MCF 10A (cell line): ENCODE measurements around the gene ZNF407. TPM values are rescaled to one million over a fixed set of nuclear protein-coding genes. Genes with fewer than 3 reads are reported as not detected.

Experiments
- BruUV-seq: library from RNA; stranded (reverse); fragments of 400-500 nt; replicated peaks from 2 replicates; lab custom pipeline; 2021; lab: Mats Ljungman, UMichigan
- CTCF ChIA-PET: fragments of 300-600 bp; sonication (Branson Sonifier 250); formaldehyde crosslinking; extraction: SDS; loops from one replicate; lab custom pipeline; 2021; ENCODE audit warnings: antibody characterized with exemption, inconsistent platforms; lab: Yijun Ruan, JAX
- POLR2A ChIA-PET: fragments of 300-600, 350-650 bp; sonication (Branson Sonifier 250); formaldehyde crosslinking; extraction: SDS; loops from one replicate; lab custom pipeline; 2020; ENCODE audit warnings: antibody characterized with exemption, inconsistent platforms; lab: Yijun Ruan, JAX
- DNase-seq: peaks from one replicate; pipeline ENCODE4 v3.0.0-alpha.2; 2018; ENCODE audit not compliant: unreplicated experiment
- H3K27ac Mint-ChIP-seq: one replicate; pipeline ENCODE4 v1.8.0; 2022; ENCODE audit warnings: mild to moderate bottlenecking, low read depth, mixed read lengths; ENCODE audit not compliant: unreplicated experiment
- H3K27me3 Mint-ChIP-seq: one replicate; pipeline ENCODE4 v1.8.0; 2022; ENCODE audit warnings: mixed read lengths; ENCODE audit not compliant: insufficient read depth, unreplicated experiment
- H3K36me3 Mint-ChIP-seq: one replicate; pipeline ENCODE4 v1.8.0; 2022; ENCODE audit warnings: mild to moderate bottlenecking, moderate library complexity, mixed read lengths; ENCODE audit not compliant: insufficient read depth, unreplicated experiment
- H3K4me1 Mint-ChIP-seq: one replicate; pipeline ENCODE4 v1.8.0; 2022; ENCODE audit warnings: mixed read lengths; ENCODE audit not compliant: insufficient read depth, unreplicated experiment
- H3K4me3 Mint-ChIP-seq: one replicate; pipeline ENCODE4 v1.8.0; 2022; ENCODE audit warnings: mild to moderate bottlenecking, moderate library complexity, mixed read lengths; ENCODE audit not compliant: unreplicated experiment
- H3K9me3 Mint-ChIP-seq: one replicate; pipeline ENCODE4 v1.8.0; 2022; ENCODE audit warnings: mixed read lengths; ENCODE audit not compliant: unreplicated experiment
- intact Hi-C: fragments of 100-400 bp; cut with micrococcal nuclease; formaldehyde crosslinking; loops from 2 replicates; pipeline ENCODE4 v1.14.1; 2022
- total RNA-seq: library from RNA; stranded (reverse); gene quantifications from 2 replicates; pipeline ENCODE4 v1.2.3, GENCODE V29; 2022
- TF ChIP-seq, protein P1 (sequence below): fragments of 200-600 bp; IDR thresholded peaks from one replicate; pipeline ENCODE4 v1.8.0; 2022; ENCODE audit warnings: antibody characterized with exemption, mild to moderate bottlenecking; ENCODE audit not compliant: unreplicated experiment

Gene ZNF407
- total RNA-seq, 1 experiment from 2014 or later: 9.5 TPM

DNA sequence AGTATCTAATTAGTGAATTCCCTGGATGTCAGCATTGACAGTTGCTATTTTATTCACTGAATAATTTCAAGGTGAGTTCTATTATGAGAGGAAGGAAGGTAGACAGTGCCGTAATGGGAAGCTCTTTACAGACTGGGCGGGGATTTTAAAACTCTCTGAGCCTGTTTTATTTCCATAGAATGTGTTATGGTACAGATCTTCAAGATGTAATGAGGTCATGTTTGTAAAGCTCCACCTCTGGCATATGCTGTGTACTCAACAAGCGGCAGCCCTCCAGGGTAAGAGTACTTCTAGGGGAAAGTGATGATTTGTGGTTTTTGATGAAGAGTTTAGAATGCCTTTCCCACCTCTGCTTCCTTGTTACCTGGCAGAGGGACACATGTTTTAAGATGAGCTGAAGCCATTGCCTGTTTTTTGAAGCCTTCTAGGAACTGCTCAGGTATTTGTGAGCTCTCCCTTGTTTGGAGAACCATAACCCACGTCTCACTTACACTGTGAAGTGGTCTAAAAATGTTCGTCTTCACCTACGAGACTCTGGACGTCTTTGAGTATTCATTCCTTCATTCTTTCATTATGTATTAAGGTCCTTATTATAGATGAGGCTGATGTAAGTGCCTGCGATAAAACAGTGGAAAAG is 360.0 kb downstream of the ZNF407 start:
- Mint-ChIP-seq H3K36me3 (no peaks in the 10 kb centered on the region), H3K4me1 (no peaks in the 10 kb centered on the region), H3K4me3 (no peak overlapping the region), H3K27me3 (no peaks in the 10 kb centered on the region), H3K27ac (no peak overlapping the region), H3K9me3 (no peaks in the 10 kb centered on the region)
- BruUV-seq: no TSS peak
- POLR2A ChIA-PET: interaction anchor here (0.6 kb wide), 1 partner anchor 1367 kb away, joined by 3 read pairs; no protein-coding TSS in a partner anchor
- intact Hi-C loops: no loop called here
- CTCF ChIA-PET: no interaction called here
- TF ChIP-seq, protein P1, sequence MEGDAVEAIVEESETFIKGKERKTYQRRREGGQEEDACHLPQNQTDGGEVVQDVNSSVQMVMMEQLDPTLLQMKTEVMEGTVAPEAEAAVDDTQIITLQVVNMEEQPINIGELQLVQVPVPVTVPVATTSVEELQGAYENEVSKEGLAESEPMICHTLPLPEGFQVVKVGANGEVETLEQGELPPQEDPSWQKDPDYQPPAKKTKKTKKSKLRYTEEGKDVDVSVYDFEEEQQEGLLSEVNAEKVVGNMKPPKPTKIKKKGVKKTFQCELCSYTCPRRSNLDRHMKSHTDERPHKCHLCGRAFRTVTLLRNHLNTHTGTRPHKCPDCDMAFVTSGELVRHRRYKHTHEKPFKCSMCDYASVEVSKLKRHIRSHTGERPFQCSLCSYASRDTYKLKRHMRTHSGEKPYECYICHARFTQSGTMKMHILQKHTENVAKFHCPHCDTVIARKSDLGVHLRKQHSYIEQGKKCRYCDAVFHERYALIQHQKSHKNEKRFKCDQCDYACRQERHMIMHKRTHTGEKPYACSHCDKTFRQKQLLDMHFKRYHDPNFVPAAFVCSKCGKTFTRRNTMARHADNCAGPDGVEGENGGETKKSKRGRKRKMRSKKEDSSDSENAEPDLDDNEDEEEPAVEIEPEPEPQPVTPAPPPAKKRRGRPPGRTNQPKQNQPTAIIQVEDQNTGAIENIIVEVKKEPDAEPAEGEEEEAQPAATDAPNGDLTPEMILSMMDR: no peak
- no peak for DNase-seq

DNA sequence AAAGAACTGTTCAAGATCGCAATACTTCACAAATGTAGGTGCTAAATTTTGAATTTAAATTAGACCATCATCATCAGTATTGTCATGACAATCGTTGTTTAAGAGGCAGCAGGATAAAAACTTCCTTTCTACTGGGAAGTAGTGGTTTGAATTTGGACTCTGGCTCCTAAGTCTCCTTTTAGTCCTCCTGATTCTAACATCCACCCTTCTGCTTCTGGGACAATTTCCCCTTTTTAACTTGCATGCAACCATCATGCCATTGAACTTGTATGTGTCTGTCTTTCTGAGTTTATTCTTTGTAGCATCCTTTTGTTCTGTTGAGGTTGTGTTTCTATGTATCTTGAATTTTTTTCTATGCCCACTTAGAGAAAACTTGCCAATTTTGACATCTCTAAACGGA is 361.5 kb downstream of the ZNF407 start:
- Mint-ChIP-seq H3K27me3 (no peaks in the 10 kb centered on the region), H3K36me3 (no peaks in the 10 kb centered on the region), H3K4me1 (no peaks in the 10 kb centered on the region), H3K4me3 (no peak overlapping the region), H3K9me3 (no peaks in the 10 kb centered on the region), H3K27ac (no peak overlapping the region)
- TF ChIP-seq, protein P1: no peak
- DNase-seq: no peak
- POLR2A ChIA-PET: no interaction called here
- CTCF ChIA-PET: no interaction called here
- BruUV-seq: no TSS peak
- intact Hi-C loops: no loop called here

DNA sequence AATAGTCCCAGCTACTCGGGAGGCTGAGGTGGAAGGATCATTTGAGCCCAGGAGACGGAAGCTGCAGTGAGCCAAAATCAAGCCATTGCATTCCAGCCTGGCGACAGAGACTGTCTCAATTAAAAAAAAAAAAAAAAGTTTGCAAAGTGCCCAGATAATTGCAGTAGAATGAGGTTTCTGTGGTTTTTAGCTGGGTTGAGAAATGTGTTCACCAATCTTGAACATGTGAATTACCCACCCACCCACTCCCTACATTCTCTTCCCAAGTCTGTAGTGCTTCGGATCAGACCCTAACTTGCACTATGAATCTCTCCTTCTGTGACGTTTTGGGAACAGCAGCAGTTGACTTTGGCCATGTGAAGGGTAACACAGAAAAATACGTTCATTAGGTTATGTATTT is 363.9 kb downstream of the ZNF407 start:
- no peak overlapping the region for H3K27ac Mint-ChIP-seq
- H3K4me1 Mint-ChIP-seq: no peaks in the 10 kb centered on the region
- intact Hi-C loops: no loop called here
- H3K27me3 Mint-ChIP-seq: no peaks in the 10 kb centered on the region
- no peak for DNase-seq
- TF ChIP-seq, protein P1: no peak
- H3K9me3 Mint-ChIP-seq: no peaks in the 10 kb centered on the region
- no peak overlapping the region for H3K4me3 Mint-ChIP-seq
- no peaks in the 10 kb centered on the region for H3K36me3 Mint-ChIP-seq
- ChIA-PET POLR2A (no interaction called here), CTCF (interaction anchor here (0.6 kb wide), 1 partner anchor 10 kb away, joined by 3 read pairs; no protein-coding TSS in a partner anchor)
- no TSS peak for BruUV-seq

DNA sequence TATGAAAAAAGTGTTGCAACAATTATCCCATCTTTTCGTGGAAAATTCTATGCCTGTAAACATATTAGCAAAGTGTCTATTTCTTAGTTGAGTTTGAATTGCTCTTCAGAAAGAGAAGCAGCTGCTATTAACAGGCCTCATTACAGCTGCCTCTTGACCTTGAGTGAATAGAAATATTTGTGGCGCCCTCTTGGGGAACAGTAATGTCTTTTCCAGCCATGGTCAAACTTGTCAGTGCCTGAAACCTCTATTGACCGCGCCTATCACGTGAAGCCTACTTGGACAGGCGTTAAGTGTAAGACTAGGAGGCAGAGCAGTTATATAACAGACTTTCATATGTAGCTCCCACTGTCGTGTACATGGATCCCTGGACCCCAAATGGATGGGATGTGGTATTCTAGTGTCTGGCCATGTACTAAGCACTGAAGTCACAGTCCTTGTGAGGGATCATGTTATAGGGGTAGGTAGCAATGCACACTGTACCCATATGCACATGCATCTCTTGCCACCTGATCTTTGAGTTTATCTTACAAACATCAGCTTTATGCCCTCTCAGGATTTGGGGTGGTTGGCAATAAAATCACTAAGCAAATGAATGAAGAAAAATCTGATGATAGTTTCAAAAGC is 366.3 kb downstream of the ZNF407 start:
- Mint-ChIP-seq H3K4me1 (no peaks in the 10 kb centered on the region), H3K9me3 (peaks cover 5% of the 10 kb centered on the region), H3K4me3 (no peak overlapping the region), H3K36me3 (peaks cover 7% of the 10 kb centered on the region), H3K27me3 (no peaks in the 10 kb centered on the region), H3K27ac (no peak overlapping the region)
- intact Hi-C loops: loop anchor here (1.0 to 2.0 kb wide), 2 partner anchors 307 to 311 kb away; no protein-coding TSS in a partner anchor
- no TSS peak for BruUV-seq
- peak; percentile 69 for DNase-seq
- TF ChIP-seq, protein P1: peak; percentile 37
- ChIA-PET CTCF (interaction anchor here (0.6 to 2.5 kb wide), 13 partner anchors 8 to 1962 kb away, joined by 3 to 16 read pairs (median 3); no protein-coding TSS in a partner anchor), POLR2A (no interaction called here)
